Hematopoietic multipotent progenitor cell treated with erythropoietin and hydrocortisone succinate and interleukin-3 and kit ligand, for 8 days (in vitro differentiated cells): Measurements from ENCODE around the gene UBTD1.

Experiments
- DNase-seq: peaks from one replicate; pipeline ENCODE4 v3.0.0-alpha.2; 2015

The UBTD1 gene

GRCh38 chr10:97483921-97484320, 14.8 kb upstream of the UBTD1 start:
- no peak for DNase-seq

DNA sequence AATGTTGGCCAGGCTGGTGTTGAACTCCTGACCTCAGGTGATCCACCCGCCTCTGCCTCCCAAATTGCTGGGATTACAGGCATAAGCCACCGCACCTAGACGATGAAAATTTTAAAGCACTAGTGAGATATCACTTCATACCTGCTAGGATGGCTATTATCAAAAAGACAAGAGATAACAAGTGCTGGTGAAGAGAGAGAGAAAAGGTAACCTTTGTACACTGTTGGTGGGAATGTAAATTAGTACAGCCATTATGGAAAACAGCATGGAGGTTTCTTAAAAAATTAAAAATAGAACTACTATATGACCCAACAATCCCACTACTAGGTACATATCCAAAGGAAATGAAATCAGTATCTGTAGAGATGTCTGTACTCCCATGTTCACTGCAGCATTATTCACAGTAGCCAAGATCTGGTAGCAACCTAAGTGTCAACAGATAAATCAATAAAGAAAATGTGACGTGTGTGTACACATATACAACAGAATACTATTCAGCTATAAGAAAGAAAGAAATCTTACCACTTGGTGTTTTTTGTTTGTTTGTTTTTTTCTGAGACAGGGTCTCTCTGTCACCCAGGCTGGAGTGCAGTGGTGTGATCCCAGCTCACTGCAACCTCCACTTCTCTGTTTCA, 13.0 kb upstream of the UBTD1 start:
- DNase-seq, result no peak

- DNase-seq, result no peak
These were observed 8.1 kb upstream of the UBTD1 start for GRCh38 chr10:97490592-97490991.

- no peak for DNase-seq
These were observed 4.6 kb upstream of the UBTD1 start for GRCh38 chr10:97494151-97494550.

- DNase-seq, result no peak
These were observed 3.7 kb upstream of the UBTD1 start for GRCh38 chr10:97494863-97495506.

DNA sequence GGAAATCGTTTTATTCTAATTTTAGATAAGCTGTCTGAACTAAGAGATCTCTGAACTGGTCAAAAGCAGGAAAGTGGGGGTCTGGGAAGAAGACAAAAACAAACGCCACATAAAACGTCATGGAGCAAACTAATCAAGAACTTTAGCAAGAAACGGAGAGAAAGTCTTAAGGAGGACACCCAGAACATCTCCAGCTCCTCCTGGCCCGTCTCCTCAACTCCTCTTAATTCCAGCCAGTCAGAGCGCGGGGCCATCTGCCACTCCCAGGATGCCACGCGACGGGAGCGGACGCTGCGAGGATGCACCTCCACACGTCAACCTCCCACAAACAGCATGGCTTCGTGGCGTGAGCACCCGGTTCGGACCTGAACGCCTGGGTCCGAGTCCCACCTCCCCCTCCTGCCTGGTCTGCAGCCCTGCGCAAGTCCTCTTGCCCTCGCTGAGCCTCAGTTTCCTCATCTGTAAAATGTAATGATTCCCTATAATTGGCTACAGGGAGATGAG, 1.1 kb upstream of the UBTD1 start:
- DNase-seq, result peak; percentile 89

DNA sequence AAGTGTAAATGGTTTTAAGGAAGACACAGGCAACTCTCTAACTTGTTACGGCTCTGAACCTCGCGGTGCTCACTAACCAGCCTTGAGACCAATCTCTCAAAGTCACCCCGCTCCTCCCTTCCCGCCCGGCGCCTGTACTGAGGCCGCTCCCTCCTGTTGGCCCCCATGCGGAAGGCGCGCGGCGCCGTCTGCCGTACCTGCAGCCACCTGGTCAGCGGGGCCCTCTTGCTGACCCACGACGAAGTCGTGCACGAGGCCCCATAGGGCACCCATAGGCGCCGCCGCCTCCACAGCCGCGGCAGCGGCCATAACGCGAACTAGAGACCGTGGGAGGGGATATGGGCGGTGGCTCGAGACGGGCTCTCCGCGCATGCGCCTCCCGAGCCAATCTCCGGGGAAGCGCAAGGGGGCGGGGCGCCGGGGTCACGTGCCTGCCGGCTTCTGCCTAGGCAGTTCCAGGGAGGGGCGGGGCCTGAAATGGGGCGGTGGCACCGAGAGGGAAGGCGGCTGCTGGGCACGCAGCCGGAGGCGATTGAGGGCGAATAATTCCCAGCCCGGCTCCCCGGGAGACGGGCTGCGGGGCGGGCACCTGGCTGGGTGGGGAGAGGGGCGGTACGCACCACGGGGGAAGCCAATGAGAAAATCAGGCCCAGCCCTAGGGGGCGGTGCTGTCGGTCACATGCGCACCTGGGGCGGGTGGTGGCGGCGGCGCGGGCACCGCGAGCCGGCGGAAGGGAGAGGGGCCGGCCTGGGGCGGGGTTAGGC, 466 bp upstream of the UBTD1 start, which contains the start of gene MMS19:
TSS of gene MMS19 (minus strand) at position 347 of the 765 bp plus-strand sequence. CDS start at position 309, 38 bp downstream.
- DNase-seq, result peak; percentile 96

DNA sequence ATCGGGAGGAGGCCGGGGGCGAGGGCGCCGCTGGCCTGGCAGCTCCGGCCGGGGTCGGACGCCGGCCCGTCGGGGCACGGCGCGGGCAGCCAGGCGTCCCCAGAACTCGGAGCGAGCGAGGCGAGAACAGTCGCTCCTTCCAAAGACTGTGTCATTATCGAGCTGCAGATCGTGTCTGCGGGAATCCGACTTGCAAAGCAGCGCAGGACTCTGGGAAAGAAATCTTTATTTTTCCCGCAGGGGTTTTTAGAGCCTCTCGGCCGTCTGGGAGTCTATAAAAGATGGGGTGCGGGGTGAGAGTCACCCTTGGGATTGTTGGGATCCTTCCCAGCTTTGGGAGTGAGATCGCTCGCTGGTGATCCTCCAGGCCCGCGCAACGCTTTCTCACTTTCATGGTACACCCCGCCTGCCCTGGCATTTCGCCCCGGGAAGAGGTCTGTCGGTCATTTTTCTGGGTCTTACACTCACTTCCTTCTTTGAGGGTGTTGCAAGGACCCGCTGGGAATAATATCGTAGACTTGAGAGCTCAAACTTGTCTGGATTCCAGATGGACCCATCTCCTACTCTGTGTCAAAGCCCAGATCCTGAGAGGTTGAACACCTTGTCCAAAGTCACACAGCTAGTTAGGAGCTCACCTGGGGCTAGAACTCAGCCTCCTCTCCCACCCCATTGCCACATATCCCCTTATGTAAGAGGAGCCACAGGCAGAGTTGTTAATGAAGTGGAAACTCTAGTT, 1.0 kb downstream of the UBTD1 start:
- peak; percentile 28 for DNase-seq

DNA sequence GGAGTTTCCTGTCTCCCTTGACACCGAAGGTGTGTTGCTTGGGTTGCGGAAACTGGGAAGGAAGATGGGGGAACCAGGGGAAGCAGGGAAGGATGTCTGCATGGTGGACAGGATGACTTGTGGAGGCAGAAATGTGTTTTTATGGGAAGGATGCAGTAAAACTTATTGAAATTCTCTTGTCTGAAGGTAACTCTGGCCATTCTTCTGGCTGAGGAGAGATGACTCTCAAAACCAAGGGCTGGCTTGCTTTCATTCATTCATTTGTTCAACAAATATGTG, 1.5 kb downstream of the UBTD1 start:
- no peak for DNase-seq

- no peak for DNase-seq
These were observed 4.2 kb downstream of the UBTD1 start for GRCh38 chr10:97502916-97503315.

DNA sequence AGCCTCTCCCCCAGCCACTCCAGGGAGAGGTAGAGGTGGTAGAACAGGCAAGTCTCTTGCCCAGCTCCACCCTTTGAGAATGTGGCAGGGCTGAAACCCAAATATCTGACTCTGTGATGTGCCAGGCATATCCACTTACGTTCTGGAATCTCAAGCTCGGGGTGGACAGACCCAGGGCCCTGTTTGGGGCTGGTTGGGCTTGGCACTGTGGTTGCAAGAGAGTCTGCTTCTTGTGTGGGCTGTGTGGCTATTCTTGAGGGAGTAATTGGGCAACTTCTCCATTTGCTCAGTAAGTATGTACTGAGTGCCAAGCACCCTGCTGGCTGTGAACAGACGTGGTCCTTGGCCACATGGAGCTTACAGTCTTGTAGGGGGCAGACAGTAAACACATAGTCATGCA, 4.7 kb downstream of the UBTD1 start:
- DNase-seq, result no peak

- no peak for DNase-seq
These were observed 6.4 kb downstream of the UBTD1 start for GRCh38 chr10:97505152-97505551.

DNA sequence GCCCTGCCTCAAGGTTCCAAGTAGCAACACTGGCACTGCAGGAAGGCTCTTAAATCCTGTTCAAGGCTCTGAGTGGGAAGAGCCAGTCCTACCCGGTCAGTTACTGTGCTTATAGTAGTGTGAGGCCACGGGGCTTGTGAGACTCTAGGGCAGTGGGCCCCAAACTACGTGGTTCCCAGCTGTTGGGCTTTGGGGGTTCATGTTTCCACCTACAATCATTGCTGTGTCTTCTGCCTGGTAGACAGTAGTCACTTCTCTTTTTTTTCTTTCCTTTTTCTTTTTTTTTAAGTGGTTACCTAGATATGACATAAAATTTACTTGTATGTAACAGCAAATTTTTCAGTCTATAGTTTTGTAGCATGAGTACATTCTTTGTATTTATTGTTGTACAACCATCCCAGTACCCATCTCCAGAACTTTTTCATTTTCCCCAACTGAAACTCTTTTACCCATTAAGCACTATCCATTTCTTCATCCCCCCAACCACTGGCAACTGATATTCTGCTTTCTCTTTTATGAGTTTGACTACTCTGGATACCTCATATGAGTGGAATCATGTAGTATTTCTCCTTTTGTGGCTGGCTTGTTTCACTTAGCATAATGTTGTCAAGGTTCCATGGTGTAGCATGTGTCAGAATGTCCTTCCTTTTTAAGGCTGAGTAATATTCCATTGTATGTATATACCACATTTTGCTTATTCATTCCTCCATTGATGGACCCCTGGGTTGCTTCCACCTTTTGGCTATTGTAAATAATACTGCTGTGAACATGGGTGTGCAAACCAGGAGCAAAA, 7.7 kb downstream of the UBTD1 start:
- DNase-seq, result no peak

DNA sequence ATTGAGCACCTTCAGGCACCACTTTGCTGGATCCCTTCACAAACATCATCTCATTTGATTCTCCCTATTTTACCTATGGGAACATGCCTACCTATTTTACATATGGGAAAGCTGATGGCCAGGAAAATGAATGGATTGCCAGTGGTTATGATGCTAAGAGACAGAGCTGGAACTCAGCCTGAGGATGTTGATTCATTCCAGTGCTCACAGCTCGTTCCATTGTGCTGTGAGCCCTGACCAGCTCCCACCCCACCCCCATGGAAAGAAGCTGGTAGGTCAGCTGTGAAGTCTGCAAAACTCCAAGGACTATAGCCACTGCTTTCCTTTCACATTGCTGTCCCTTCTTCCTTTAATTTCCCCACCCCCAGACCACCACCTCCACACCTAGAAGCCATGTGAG, 9.6 kb downstream of the UBTD1 start:
- DNase-seq, result no peak

GRCh38 chr10:97509120-97509680, 10.5 kb downstream of the UBTD1 start:
- DNase-seq, result no peak

DNA sequence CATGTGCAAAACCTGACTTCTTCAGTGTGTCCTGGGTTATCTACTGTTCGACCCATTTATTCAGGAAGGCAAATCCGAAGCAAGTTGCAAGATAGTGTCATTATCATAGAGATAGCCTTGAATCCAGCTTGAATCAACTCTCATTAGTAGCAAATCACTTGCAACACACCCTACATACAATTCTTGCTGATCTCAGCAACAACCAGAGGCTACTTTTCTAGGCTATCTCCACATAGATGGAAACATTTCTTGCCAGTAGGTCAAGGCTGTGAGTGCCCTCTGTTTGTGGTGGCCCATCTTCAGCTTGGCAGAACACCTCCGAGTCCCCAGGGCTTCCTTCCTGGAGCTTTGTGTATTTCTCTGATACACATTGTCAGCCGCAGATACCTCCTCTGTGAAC, 12.0 kb downstream of the UBTD1 start:
- no peak for DNase-seq

DNA sequence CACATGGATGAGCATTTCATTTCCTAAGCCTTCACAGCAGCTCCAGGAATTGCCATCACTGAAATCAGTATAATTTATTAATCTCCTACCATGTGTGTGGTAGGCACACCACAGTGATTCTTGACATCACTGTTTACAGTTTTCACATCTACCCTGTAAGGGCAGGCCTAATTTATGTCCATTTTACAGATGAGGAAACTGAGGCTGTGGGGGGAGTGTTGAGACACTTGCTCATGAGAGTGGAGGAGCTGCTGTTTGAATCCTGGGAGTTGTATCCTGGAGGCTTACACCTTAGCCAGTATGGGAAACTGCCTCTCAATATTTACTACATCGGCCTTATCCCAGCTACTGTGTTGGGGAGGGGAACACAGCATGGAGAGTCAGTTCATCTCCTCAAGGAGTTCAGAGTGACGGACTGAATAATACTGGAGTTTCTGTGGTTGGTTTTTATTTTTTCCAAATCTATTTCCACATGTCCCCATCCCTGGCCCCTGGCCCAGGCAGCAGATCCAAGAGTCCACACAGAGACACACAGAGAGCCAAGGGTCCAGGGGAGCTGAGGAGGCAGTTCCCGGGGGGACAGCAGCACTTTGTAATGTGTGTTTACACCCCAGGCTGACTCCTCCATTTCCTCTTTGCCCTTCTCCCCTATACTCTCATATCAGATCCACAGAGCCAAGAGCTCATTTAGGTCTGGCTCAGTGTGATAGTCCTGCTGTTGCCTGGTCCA, 13.2 kb downstream of the UBTD1 start:
- no peak for DNase-seq

GRCh38 chr10:97512993-97513392, 14.3 kb downstream of the UBTD1 start:
- DNase-seq, result no peak

DNA sequence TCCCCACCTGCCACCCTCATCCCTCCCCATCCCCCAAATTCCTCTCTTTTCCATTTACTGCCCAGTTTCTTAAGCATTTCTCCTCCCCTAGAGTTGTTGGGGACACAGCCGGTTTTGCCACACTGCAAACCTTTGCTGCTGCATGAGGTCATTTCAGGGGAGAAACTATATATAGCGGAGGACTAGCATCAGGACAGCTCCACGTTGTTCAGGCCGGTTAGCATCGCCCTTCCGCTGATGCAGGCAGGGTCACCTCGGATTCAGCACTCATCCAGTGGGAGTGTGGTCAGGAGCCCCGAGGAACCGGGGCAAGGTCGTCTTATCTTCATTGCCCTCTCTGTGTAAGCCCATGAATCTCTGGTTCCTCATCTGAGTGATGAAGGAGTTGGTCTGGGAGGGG, 15.6 kb downstream of the UBTD1 start:
- DNase-seq, result no peak

- no peak for DNase-seq
These were observed 16.7 kb downstream of the UBTD1 start for GRCh38 chr10:97515271-97515978.
